GM18507 (cell line): ENCODE measurements around the gene SLC39A11.
"Not testable (repeated sequence)": the region's sequence is repeated elsewhere in the genome, so short reads cannot be mapped to it uniquely, and the experiment has no call there.

Source experiments
- DNase-seq: peaks from one replicate; pipeline ENCODE4 v3.0.0; 2011; ENCODE audit warnings: low read depth; ENCODE audit not compliant: insufficient read length; ENCODE audit errors: extremely low spot score
- FAIRE-seq: peaks from 2 replicates; lab custom pipeline; 2011; peaks lifted over from hg19 to GRCh38; lab: Jason Lieb, UNC

SLC39A11 gene

GRCh38 chr17:73092523-73093135 lies at the start of gene SLC39A11:
Gene SLC39A11 (minus strand): TSS chr17:73092688. CDS start chr17:73088764, 3,924 bp downstream.
- FAIRE-seq: peak; percentile 98

GRCh38 chr17:73141411-73141810 lies 48.9 kb upstream of the SLC39A11 start:
- FAIRE-seq (no peak), DNase-seq (no peak)

More at GRCh38 chr17:73092523-73093135, at the start of gene SLC39A11:
- peak; percentile 94 for DNase-seq

GRCh38 chr17:73140566-73140965 lies 48.1 kb upstream of the SLC39A11 start:
- FAIRE-seq: no peak
- DNase-seq: no peak

GRCh38 chr17:73139296-73139695 lies 46.8 kb upstream of the SLC39A11 start:
- no peak for DNase-seq
- no peak for FAIRE-seq

GRCh38 chr17:73138541-73139138 lies 46.2 kb upstream of the SLC39A11 start:
- DNase-seq: no peak
- no peak for FAIRE-seq

GRCh38 chr17:73137376-73137775 lies 44.9 kb upstream of the SLC39A11 start:
- FAIRE-seq: no peak
- no peak for DNase-seq

- DNase-seq: no peak
- no peak for FAIRE-seq
Measured at GRCh38 chr17:73135766-73136165, 43.3 kb upstream of the SLC39A11 start.

- no peak for DNase-seq
- FAIRE-seq: no peak
Measured at GRCh38 chr17:73133911-73134649, 41.6 kb upstream of the SLC39A11 start.

- DNase-seq (no peak), FAIRE-seq (no peak)
Measured at GRCh38 chr17:73132085-73132492, 39.6 kb upstream of the SLC39A11 start.

GRCh38 chr17:73131439-73131838 lies 39.0 kb upstream of the SLC39A11 start:
- DNase-seq, FAIRE-seq: not testable (repeated sequence)

- FAIRE-seq: no peak
- no peak for DNase-seq
Measured at GRCh38 chr17:73130977-73131376, 38.5 kb upstream of the SLC39A11 start.

GRCh38 chr17:73128496-73128895 lies 36.0 kb upstream of the SLC39A11 start:
- no peak for FAIRE-seq
- DNase-seq: no peak

- FAIRE-seq (no peak), DNase-seq (no peak)
Measured at GRCh38 chr17:73126716-73127473, 34.4 kb upstream of the SLC39A11 start.

GRCh38 chr17:73123606-73124320 lies 31.3 kb upstream of the SLC39A11 start:
- FAIRE-seq (no peak), DNase-seq (no peak)

- no peak for FAIRE-seq
- no peak for DNase-seq
Measured at GRCh38 chr17:73122953-73123605, 30.6 kb upstream of the SLC39A11 start.

- DNase-seq (no peak), FAIRE-seq (no peak)
Measured at GRCh38 chr17:73121506-73121905, 29.0 kb upstream of the SLC39A11 start.

GRCh38 chr17:73119631-73120030 lies 27.1 kb upstream of the SLC39A11 start:
- FAIRE-seq (no peak), DNase-seq (no peak)

GRCh38 chr17:73118951-73119391 lies 26.5 kb upstream of the SLC39A11 start:
- FAIRE-seq: no peak
- DNase-seq: no peak

GRCh38 chr17:73118139-73118538 lies 25.7 kb upstream of the SLC39A11 start:
- DNase-seq (no peak), FAIRE-seq (no peak)
